Smooth muscle cell (in vitro differentiated cells): ENCODE data around the gene TMEM131L. TPM values are rescaled to one million over a fixed set of nuclear protein-coding genes. Genes with fewer than 3 reads are reported as not detected.
A peak's percentile ranks its signal among the peaks of the same experiment; 100 is the strongest.

ENCODE experiments used
- DNase-seq: peaks from one replicate; lab custom pipeline; 2025; ENCODE audit not compliant: unreplicated experiment; lab: John Stamatoyannopoulos, UW
- H2AFZ ChIP-seq: fragments of 200-600 bp; sonication (generic); 2 replicates; pipeline ENCODE4 v1.6.0; 2016; ENCODE audit warnings: antibody characterized with exemption, low read depth, mild to moderate bottlenecking
- H3F3A ChIP-seq: fragments of 200-600 bp; sonication (generic); 2 replicates; pipeline ENCODE4 v1.6.0; 2017; ENCODE audit warnings: antibody characterized with exemption, low read depth
- H3K27ac ChIP-seq: fragments of 200-600 bp; sonication (generic); 2 replicates; pipeline ENCODE4 v1.5.1; 2016; ENCODE audit warnings: low read depth, mild to moderate bottlenecking
- H3K27me3 ChIP-seq: fragments of 200-600 bp; sonication (generic); 2 replicates; pipeline ENCODE4 v1.6.1; 2016; ENCODE audit warnings: low read depth, mild to moderate bottlenecking
- H3K36me3 ChIP-seq: fragments of 200-600 bp; sonication (generic); 2 replicates; pipeline ENCODE4 v1.5.1; 2016; ENCODE audit warnings: low read depth
- H3K4me1 ChIP-seq: fragments of 200-600 bp; sonication (generic); 2 replicates; pipeline ENCODE4 v1.5.1; 2016; ENCODE audit warnings: low read depth
- H3K4me2 ChIP-seq: fragments of 200-600 bp; sonication (generic); 2 replicates; pipeline ENCODE4 v1.6.0; 2016; ENCODE audit warnings: mild to moderate bottlenecking
- H3K4me3 ChIP-seq: fragments of 200-600 bp; sonication (generic); 2 replicates; pipeline ENCODE4 v1.5.1; 2016; ENCODE audit warnings: mild to moderate bottlenecking
- H3K79me2 ChIP-seq: fragments of 200-600 bp; sonication (generic); 2 replicates; pipeline ENCODE4 v1.6.0; 2016; ENCODE audit warnings: low read depth, mild to moderate bottlenecking
- H3K9ac ChIP-seq: fragments of 200-600 bp; sonication (generic); 2 replicates; pipeline ENCODE4 v1.6.0; 2016; ENCODE audit warnings: low read depth
- H3K9me3 ChIP-seq: fragments of 200-600 bp; sonication (generic); replicated peaks from 2 replicates; pipeline ENCODE4 v1.5.1; 2016; ENCODE audit warnings: low read depth
- H4K20me1 ChIP-seq: fragments of 200-600 bp; sonication (generic); 2 replicates; pipeline ENCODE4 v1.6.0; 2016; ENCODE audit warnings: low read depth
- CTCF ChIP-seq: fragments of 200-600 bp; sonication (generic); IDR thresholded peaks from 2 replicates; pipeline ENCODE4 v1.5.1; 2017; ENCODE audit warnings: borderline replicate concordance, mild to moderate bottlenecking, antibody characterized with exemption; ENCODE audit not compliant: insufficient read depth, poor library complexity, severe bottlenecking
- WGBS: methylation state at CpG from one replicate; pipeline ENCODE4 v1.1.7; 2016; ENCODE audit warnings: low lambda C conversion rate; 5-methylcytosine and 5-hydroxymethylcytosine counted together
- polyA plus RNA-seq: library from polyadenylated mRNA; unstranded; fragments of >200 nt; fragmentation: Nextera tagmentation; extraction: Ambion mirVana; gene quantifications from 2 replicates; pipeline ENCODE4 v1.2.1, GENCODE V29; 2016
- total RNA-seq: library from RNA; depleted of rRNA; stranded (reverse); fragments of >200 nt; gene quantifications from 2 replicates; pipeline ENCODE4 v1.2.3, GENCODE V29; 2014

The TMEM131L gene
- total and polyA plus RNA-seq, 2 experiments from 2014 or later, result 4.3 to 6.7 TPM

- Histone ChIP-seq H3K27me3 (no peaks in the 10 kb centered on the region), H3K27ac (no peak overlapping the region), H3K4me2 (peak overlapping the region; percentile 10), H3F3A (no peaks in the 10 kb centered on the region), H3K36me3 (no peaks in the 10 kb centered on the region), H4K20me1 (no peaks in the 10 kb centered on the region), H3K4me3 (no peak overlapping the region), H3K9ac (no peak overlapping the region), H3K4me1 (no peaks in the 10 kb centered on the region), H2AFZ (no peak overlapping the region), H3K9me3 (no peaks in the 10 kb centered on the region), H3K79me2 (no peaks in the 10 kb centered on the region)
- no peak for TF ChIP-seq CTCF
- 38% methylated on average over 3 of the region's 3 CpGs for WGBS
- no peak for DNase-seq
These were observed 145.5 kb downstream of the TMEM131L start for GRCh38 chr4:153611679-153612078.

DNA sequence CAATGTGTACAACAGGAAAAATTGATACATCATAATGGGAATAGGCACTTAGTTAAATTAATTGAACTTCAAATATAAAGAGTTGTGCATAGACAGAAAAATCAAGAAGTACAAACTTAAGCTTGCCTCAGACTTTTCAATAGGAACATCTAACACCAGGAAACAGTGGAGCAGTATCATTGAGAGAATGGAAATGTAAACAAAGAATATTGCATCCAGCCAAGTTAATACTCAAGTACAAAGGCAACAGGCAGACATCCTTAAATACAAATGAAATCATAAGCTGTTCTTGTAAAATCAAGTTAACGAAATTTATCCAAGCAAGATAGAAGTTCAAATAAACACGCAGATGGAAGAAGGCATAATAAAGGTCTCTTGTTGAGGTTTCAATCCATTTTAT, 146.7 kb downstream of the TMEM131L start:
- no peak for TF ChIP-seq CTCF

DNA sequence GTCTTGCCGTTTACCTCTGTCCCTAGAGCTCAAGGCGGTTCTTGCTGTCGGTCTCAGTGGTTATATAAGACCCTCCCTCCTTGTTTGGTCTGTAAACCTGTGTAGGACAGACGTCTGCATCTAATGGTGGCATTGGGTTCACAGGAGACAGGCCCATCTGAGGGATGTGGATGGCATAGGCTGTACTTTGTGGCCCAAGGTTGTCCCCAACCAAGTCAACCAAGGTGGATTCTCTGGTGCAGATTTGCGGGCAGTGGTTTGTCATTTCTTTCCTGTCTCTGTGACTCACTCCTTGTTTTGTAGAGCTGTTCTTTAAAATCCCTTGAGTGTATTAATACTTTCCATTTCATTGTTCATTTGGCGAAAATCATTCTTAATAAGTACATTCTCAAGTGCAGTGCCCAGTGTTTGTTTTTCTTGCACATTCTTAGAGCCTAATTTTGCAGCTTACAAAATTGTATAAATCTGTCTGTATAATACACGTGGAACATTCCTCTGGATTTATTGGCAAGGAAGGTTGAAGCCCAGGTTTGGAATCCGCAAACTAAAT, 149.9 kb downstream of the TMEM131L start:
- no peak overlapping the region for H3K4me3 ChIP-seq
- H3K9me3 ChIP-seq, result no peaks in the 10 kb centered on the region
- DNase-seq, result no peak
- no peaks in the 10 kb centered on the region for H3K79me2 ChIP-seq
- no peaks in the 10 kb centered on the region for H3K27me3 ChIP-seq
- H3K27ac ChIP-seq, result no peak overlapping the region
- H3K9ac ChIP-seq, result no peak overlapping the region
- H3K4me2 ChIP-seq, result no peak overlapping the region
- TF ChIP-seq CTCF, result no peak
- no peaks in the 10 kb centered on the region for H3F3A ChIP-seq
- no peaks in the 10 kb centered on the region for H4K20me1 ChIP-seq
- WGBS, result 94% methylated on average over 8 of the region's 8 CpGs
- H3K4me1 ChIP-seq, result peaks cover 13% of the 10 kb centered on the region
- H2AFZ ChIP-seq, result no peak overlapping the region
- H3K36me3 ChIP-seq, result no peaks in the 10 kb centered on the region

More for the DNA sequence above, 146.7 kb downstream of the TMEM131L start:
- Histone ChIP-seq H3K27ac (no peak overlapping the region), H3K36me3 (no peaks in the 10 kb centered on the region), H3K27me3 (no peaks in the 10 kb centered on the region), H3F3A (no peaks in the 10 kb centered on the region), H2AFZ (no peak overlapping the region), H4K20me1 (no peaks in the 10 kb centered on the region), H3K79me2 (no peaks in the 10 kb centered on the region), H3K4me3 (no peak overlapping the region), H3K4me1 (no peaks in the 10 kb centered on the region), H3K9ac (no peak overlapping the region), H3K9me3 (no peaks in the 10 kb centered on the region), H3K4me2 (no peak overlapping the region)
- no peak for DNase-seq
- 83% methylated on average over 2 of the region's 2 CpGs for WGBS

DNA sequence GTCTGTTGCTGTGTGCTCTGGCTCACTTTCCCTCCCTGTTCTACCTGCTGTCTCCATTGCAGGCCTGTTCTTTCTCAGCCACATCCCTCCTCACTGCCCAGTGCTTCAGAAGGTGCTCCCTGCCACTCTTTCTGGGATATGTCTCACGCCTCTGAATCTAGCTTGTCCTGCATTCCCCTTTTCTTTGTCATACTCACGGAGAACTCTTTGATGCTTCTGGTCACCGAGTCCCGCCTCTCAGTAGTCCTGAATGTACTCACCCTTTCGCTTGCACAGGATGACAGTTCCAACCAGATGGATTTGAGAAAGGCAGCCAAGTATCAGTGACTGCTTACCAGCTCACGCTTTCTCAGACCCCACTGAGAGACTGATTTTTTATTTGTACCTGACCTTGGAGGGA, 152.7 kb downstream of the TMEM131L start:
- Histone ChIP-seq H3K36me3 (no peaks in the 10 kb centered on the region), H3K4me2 (no peak overlapping the region), H3K79me2 (no peaks in the 10 kb centered on the region), H3K9ac (no peak overlapping the region), H3K27me3 (no peaks in the 10 kb centered on the region), H3F3A (no peaks in the 10 kb centered on the region), H3K4me1 (peaks cover 13% of the 10 kb centered on the region), H3K4me3 (no peak overlapping the region), H3K27ac (no peak overlapping the region), H2AFZ (no peak overlapping the region), H3K9me3 (no peaks in the 10 kb centered on the region), H4K20me1 (no peaks in the 10 kb centered on the region)
- 74% methylated on average over 6 of the region's 6 CpGs for WGBS
- no peak for DNase-seq
- no peak for TF ChIP-seq CTCF
